ENCODE data around the gene RMND1. TPM values are rescaled to one million over a fixed set of nuclear protein-coding genes. Genes with fewer than 3 reads are reported as not detected.
"Not testable (repeated sequence)": the region's sequence is repeated elsewhere in the genome, so short reads cannot be mapped to it uniquely, and the experiment has no call there.

RMND1 gene
- total RNA-seq, 1 experiment from 2014 or later: 37.6 TPM

- no peaks in the 10 kb centered on the region for H3K4me1 Mint-ChIP-seq (ENCODE audit: insufficient read depth, unreplicated experiment)
- no peak overlapping the region for H3K27ac Mint-ChIP-seq (ENCODE audit: low read depth, unreplicated experiment)
- ChIA-PET CTCF (interaction anchor here (0.6 to 1.5 kb wide), 3 partner anchors 13 to 796 kb away, joined by 3 to 5 read pairs (median 4); no protein-coding TSS in a partner anchor), POLR2A (no interaction called here)
- no peak for DNase-seq (ENCODE audit: unreplicated experiment)
- no TSS peak for BruUV-seq (replicated peaks)
- H3K9me3 Mint-ChIP-seq (ENCODE audit: unreplicated experiment): no peaks in the 10 kb centered on the region
- intact Hi-C loops (cut with micrococcal nuclease): loop anchor here (2.0 kb wide), 1 partner anchor 37 kb away; no protein-coding TSS in a partner anchor
- no peaks in the 10 kb centered on the region for H3K27me3 Mint-ChIP-seq (ENCODE audit: insufficient read depth, unreplicated experiment)
- H3K4me3 Mint-ChIP-seq (ENCODE audit: unreplicated experiment): no peak overlapping the region
- no peaks in the 10 kb centered on the region for H3K36me3 Mint-ChIP-seq (ENCODE audit: insufficient read depth, unreplicated experiment)
- TF ChIP-seq CTCF (IDR thresholded peaks at IDR 0.05; ENCODE audit: unreplicated experiment): no peak
Measured at GRCh38 chr6:151477726-151478125, 25.8 kb upstream of the RMND1 start.

- H3K36me3 Mint-ChIP-seq (ENCODE audit: insufficient read depth, unreplicated experiment): peaks cover 7% of the 10 kb centered on the region
- TF ChIP-seq CTCF (IDR thresholded peaks at IDR 0.05; ENCODE audit: unreplicated experiment): peak; percentile 68
- intact Hi-C loops (cut with micrococcal nuclease): loop anchor here (1.0 to 2.0 kb wide), 2 partner anchors 35 to 70 kb away; no protein-coding TSS in a partner anchor
- no peaks in the 10 kb centered on the region for H3K9me3 Mint-ChIP-seq (ENCODE audit: unreplicated experiment)
- H3K27me3 Mint-ChIP-seq (ENCODE audit: insufficient read depth, unreplicated experiment): no peaks in the 10 kb centered on the region
- CTCF ChIA-PET: interaction anchor here (0.5 to 2.8 kb wide), 14 partner anchors 8 to 852 kb away, joined by 3 to 8 read pairs (median 4); partner anchors contain the start of gene RMND1
- no peak overlapping the region for H3K4me3 Mint-ChIP-seq (ENCODE audit: unreplicated experiment)
- BruUV-seq (replicated peaks): no TSS peak
- H3K4me1 Mint-ChIP-seq (ENCODE audit: insufficient read depth, unreplicated experiment): no peaks in the 10 kb centered on the region
- peak; percentile 69 for DNase-seq (ENCODE audit: unreplicated experiment)
- H3K27ac Mint-ChIP-seq (ENCODE audit: low read depth, unreplicated experiment): no peak overlapping the region
- POLR2A ChIA-PET: interaction anchor here (0.7 kb wide), 1 partner anchor 221 kb away, joined by 3 read pairs; no protein-coding TSS in a partner anchor
Measured at GRCh38 chr6:151475653-151476523, 24.0 kb upstream of the RMND1 start.

- H3K9me3 Mint-ChIP-seq (ENCODE audit: unreplicated experiment): no peaks in the 10 kb centered on the region
- H3K4me3 Mint-ChIP-seq (ENCODE audit: unreplicated experiment): no peak overlapping the region
- ChIA-PET POLR2A (no interaction called here), CTCF (interaction anchor here (1.0 kb wide), 1 partner anchor 12 kb away, joined by 5 read pairs; no protein-coding TSS in a partner anchor)
- no TSS peak for BruUV-seq (replicated peaks)
- H3K36me3 Mint-ChIP-seq (ENCODE audit: insufficient read depth, unreplicated experiment): peaks cover 57% of the 10 kb centered on the region
- intact Hi-C loops (cut with micrococcal nuclease): no loop called here
- no peak overlapping the region for H3K27ac Mint-ChIP-seq (ENCODE audit: low read depth, unreplicated experiment)
- H3K4me1 Mint-ChIP-seq (ENCODE audit: insufficient read depth, unreplicated experiment): no peaks in the 10 kb centered on the region
- TF ChIP-seq CTCF (IDR thresholded peaks at IDR 0.05; ENCODE audit: unreplicated experiment): no peak
- no peak for DNase-seq (ENCODE audit: unreplicated experiment)
- H3K27me3 Mint-ChIP-seq (ENCODE audit: insufficient read depth, unreplicated experiment): no peaks in the 10 kb centered on the region
Measured at GRCh38 chr6:151464702-151465101, 12.8 kb upstream of the RMND1 start.

- Mint-ChIP-seq H3K27me3 (ENCODE audit: insufficient read depth, unreplicated experiment) (no peaks in the 10 kb centered on the region), H3K4me3 (ENCODE audit: unreplicated experiment) (no peak overlapping the region), H3K27ac (ENCODE audit: low read depth, unreplicated experiment) (no peak overlapping the region), H3K9me3 (ENCODE audit: unreplicated experiment) (no peaks in the 10 kb centered on the region), H3K36me3 (ENCODE audit: insufficient read depth, unreplicated experiment) (peaks cover 52% of the 10 kb centered on the region), H3K4me1 (ENCODE audit: insufficient read depth, unreplicated experiment) (peaks cover 6% of the 10 kb centered on the region)
- ChIA-PET POLR2A (no interaction called here), CTCF (interaction anchor here (0.5 to 0.6 kb wide), 3 partner anchors 14 to 1234 kb away, joined by 3 to 5 read pairs (median 4); no protein-coding TSS in a partner anchor)
- intact Hi-C loops (cut with micrococcal nuclease): no loop called here
- DNase-seq (ENCODE audit: unreplicated experiment): no peak
- no TSS peak for BruUV-seq (replicated peaks)
- no peak for TF ChIP-seq CTCF (IDR thresholded peaks at IDR 0.05; ENCODE audit: unreplicated experiment)
Measured at GRCh38 chr6:151461673-151462072, 9.7 kb upstream of the RMND1 start.

GRCh38 chr6:151455751-151456398, 3.9 kb upstream of the RMND1 start:
- H3K9me3 Mint-ChIP-seq (ENCODE audit: unreplicated experiment); CTCF ChIA-PET; intact Hi-C loops (cut with micrococcal nuclease); POLR2A ChIA-PET; H3K27me3 Mint-ChIP-seq (ENCODE audit: insufficient read depth, unreplicated experiment); H3K4me3 Mint-ChIP-seq (ENCODE audit: unreplicated experiment); BruUV-seq (replicated peaks); H3K27ac Mint-ChIP-seq (ENCODE audit: low read depth, unreplicated experiment); DNase-seq (ENCODE audit: unreplicated experiment): not testable (repeated sequence)
- Mint-ChIP-seq H3K36me3 (ENCODE audit: insufficient read depth, unreplicated experiment) (peaks cover 48% of the 10 kb centered on the region), H3K4me1 (ENCODE audit: insufficient read depth, unreplicated experiment) (peaks cover 21% of the 10 kb centered on the region)
